ENCODE data around the gene ZSCAN5C. TPM values are rescaled to one million over a fixed set of nuclear protein-coding genes. Genes with fewer than 3 reads are reported as not detected.

ZSCAN5C gene
- total RNA-seq, 1 experiment from 2014 or later = not detected

Other genes with a start within 250 kb of the ZSCAN5C start
- gene NLRP5, start 215.5 kb upstream of the ZSCAN5C start, total RNA-seq (2014; rRNA removed; shearing (Covaris generic)) = 4.9 and 5.1 TPM in 2 replicates
- gene ZNF787, start 81.0 kb upstream of the ZSCAN5C start, total RNA-seq (2014; rRNA removed; shearing (Covaris generic)) = 18.8 and 43.8 TPM in 2 replicates
- gene ZNF444, start 61.0 kb upstream of the ZSCAN5C start, total RNA-seq (2014; rRNA removed; shearing (Covaris generic)) = 24.3 and 36.4 TPM in 2 replicates
- gene GALP, start 26.3 kb upstream of the ZSCAN5C start, total RNA-seq (2014; rRNA removed; shearing (Covaris generic)) = not detected in 2 replicates
- gene ZSCAN5B, start 4.5 kb upstream of the ZSCAN5C start, total RNA-seq (2014; rRNA removed; shearing (Covaris generic)) = not detected in 2 replicates
- gene EDDM13, start 70.5 kb downstream of the ZSCAN5C start, total RNA-seq (2014; rRNA removed; shearing (Covaris generic)) = not detected in 2 replicates
- 20.7 TPM in 2 replicates for gene ZSCAN5A, start 112.6 kb downstream of the ZSCAN5C start, total RNA-seq (2014; rRNA removed; shearing (Covaris generic))
- 2.0 and 4.6 TPM in 2 replicates for gene ZNF582, start 191.3 kb downstream of the ZSCAN5C start, total RNA-seq (2014; rRNA removed; shearing (Covaris generic))
- 3.9 and 4.1 TPM in 2 replicates for gene ZNF583, start 202.1 kb downstream of the ZSCAN5C start, total RNA-seq (2014; rRNA removed; shearing (Covaris generic))

All from Daoy (cell line).